SU-DHL-6 (cell line): ENCODE data around the gene ANKS1B.

Source experiments
- H2AFZ ChIP-seq: fragments of 200-600 bp; sonication (generic); 2 replicates; pipeline ENCODE4 v1.6.1; 2014; ENCODE audit warnings: low read depth, mild to moderate bottlenecking, moderate library complexity, mixed read lengths, antibody characterized with exemption, low read length; ENCODE audit not compliant: severe bottlenecking
- H3F3A ChIP-seq: fragments of 200-600 bp; shearing (Covaris generic); 2 replicates; pipeline ENCODE4 v1.6.0; 2016; ENCODE audit warnings: antibody characterized with exemption, mild to moderate bottlenecking; ENCODE audit not compliant: insufficient read depth
- H3K27ac ChIP-seq: fragments of 200-600 bp; sonication (generic); 2 replicates; pipeline ENCODE4 v1.5.1; 2016; ENCODE audit warnings: low read depth, mild to moderate bottlenecking, low read length, moderate library complexity, mixed read lengths
- H3K27me3 ChIP-seq: fragments of 200-600 bp; sonication (generic), shearing (Covaris generic); 2 replicates; pipeline ENCODE4 v1.6.0; 2014; ENCODE audit warnings: mild to moderate bottlenecking, low read length
- H3K36me3 ChIP-seq: fragments of 200-600 bp; sonication (generic); 2 replicates; pipeline ENCODE4 v1.6.1; 2014; ENCODE audit warnings: mild to moderate bottlenecking, low read length, mixed read lengths
- H3K4me2 ChIP-seq: fragments of 300-600, 200-600 bp; shearing (Covaris generic), sonication (generic); 2 replicates; pipeline ENCODE4 v1.6.0; 2014; ENCODE audit warnings: low read length, low read depth, mild to moderate bottlenecking; ENCODE audit not compliant: poor library complexity, severe bottlenecking
- H3K4me3 ChIP-seq: fragments of 200-600 bp; sonication (generic); 2 replicates; pipeline ENCODE4 v1.5.1; 2014; ENCODE audit warnings: antibody characterized with exemption, low read length, mild to moderate bottlenecking, mixed read lengths; ENCODE audit not compliant: insufficient read depth, poor library complexity, severe bottlenecking
- H3K79me2 ChIP-seq: fragments of 200-600 bp; sonication (generic); 2 replicates; pipeline ENCODE4 v1.6.1; 2014; ENCODE audit warnings: mild to moderate bottlenecking, low read length, moderate library complexity; ENCODE audit not compliant: insufficient read depth
- H3K9ac ChIP-seq: fragments of 200-600 bp; sonication (generic); 2 replicates; pipeline ENCODE4 v1.7.0; 2014; ENCODE audit warnings: mild to moderate bottlenecking, low read length
- H3K9me2 ChIP-seq: fragments of 200-600 bp; sonication (generic); replicated peaks from 2 replicates; pipeline ENCODE4 v1.6.1; 2014; ENCODE audit warnings: low read length; ENCODE audit not compliant: insufficient read depth
- H3K9me3 ChIP-seq: fragments of 200-600 bp; sonication (generic); 2 replicates; pipeline ENCODE4 v1.6.1; 2014; ENCODE audit warnings: low read length, mixed read lengths; ENCODE audit not compliant: insufficient read depth
- H4K20me1 ChIP-seq: fragments of 200-600 bp; sonication (generic); 2 replicates; pipeline ENCODE4 v1.6.1; 2014; ENCODE audit warnings: low read depth, mild to moderate bottlenecking, antibody characterized with exemption, low read length, moderate library complexity, mixed read lengths
- EZH2phosphoT487 ChIP-seq: fragments of 200-600 bp; sonication (generic), shearing (Covaris generic); conservative IDR thresholded peaks from 2 replicates; pipeline ENCODE4 v1.6.1; 2018; ENCODE audit warnings: mild to moderate bottlenecking, antibody characterized with exemption, low read length, moderate library complexity, mixed read lengths
- TF ChIP-seq, protein P1 (sequence below): fragments of 200-600 bp; sonication (generic); IDR thresholded peaks from one replicate; pipeline ENCODE4 v1.5.1; 2017; ENCODE audit warnings: antibody characterized with exemption, mild to moderate bottlenecking, low read length, moderate library complexity; ENCODE audit not compliant: insufficient read depth, poor library complexity, severe bottlenecking

ANKS1B gene

GRCh38 chr12:99020871-99021270 lies 963.9 kb downstream of the ANKS1B start:
- Histone ChIP-seq H3K4me2 (no peak overlapping the region), H3K27ac (no peak overlapping the region), H2AFZ (no peak overlapping the region), H3K4me3 (no peak overlapping the region), H3K9ac (no peak overlapping the region), H3F3A (no peaks in the 10 kb centered on the region), H3K9me2 (no peaks in the 10 kb centered on the region), H4K20me1 (no peaks in the 10 kb centered on the region), H3K36me3 (no peaks in the 10 kb centered on the region), H3K27me3 (no peaks in the 10 kb centered on the region), H3K9me3 (no peaks in the 10 kb centered on the region), H3K79me2 (no peaks in the 10 kb centered on the region)
- TF ChIP-seq, protein P1, sequence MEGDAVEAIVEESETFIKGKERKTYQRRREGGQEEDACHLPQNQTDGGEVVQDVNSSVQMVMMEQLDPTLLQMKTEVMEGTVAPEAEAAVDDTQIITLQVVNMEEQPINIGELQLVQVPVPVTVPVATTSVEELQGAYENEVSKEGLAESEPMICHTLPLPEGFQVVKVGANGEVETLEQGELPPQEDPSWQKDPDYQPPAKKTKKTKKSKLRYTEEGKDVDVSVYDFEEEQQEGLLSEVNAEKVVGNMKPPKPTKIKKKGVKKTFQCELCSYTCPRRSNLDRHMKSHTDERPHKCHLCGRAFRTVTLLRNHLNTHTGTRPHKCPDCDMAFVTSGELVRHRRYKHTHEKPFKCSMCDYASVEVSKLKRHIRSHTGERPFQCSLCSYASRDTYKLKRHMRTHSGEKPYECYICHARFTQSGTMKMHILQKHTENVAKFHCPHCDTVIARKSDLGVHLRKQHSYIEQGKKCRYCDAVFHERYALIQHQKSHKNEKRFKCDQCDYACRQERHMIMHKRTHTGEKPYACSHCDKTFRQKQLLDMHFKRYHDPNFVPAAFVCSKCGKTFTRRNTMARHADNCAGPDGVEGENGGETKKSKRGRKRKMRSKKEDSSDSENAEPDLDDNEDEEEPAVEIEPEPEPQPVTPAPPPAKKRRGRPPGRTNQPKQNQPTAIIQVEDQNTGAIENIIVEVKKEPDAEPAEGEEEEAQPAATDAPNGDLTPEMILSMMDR = no peak
- TF ChIP-seq EZH2phosphoT487 = no peak

- H3K79me2 ChIP-seq = no peaks in the 10 kb centered on the region
Observed at GRCh38 chr12:99019798-99020197, 964.9 kb downstream of the ANKS1B start.

DNA sequence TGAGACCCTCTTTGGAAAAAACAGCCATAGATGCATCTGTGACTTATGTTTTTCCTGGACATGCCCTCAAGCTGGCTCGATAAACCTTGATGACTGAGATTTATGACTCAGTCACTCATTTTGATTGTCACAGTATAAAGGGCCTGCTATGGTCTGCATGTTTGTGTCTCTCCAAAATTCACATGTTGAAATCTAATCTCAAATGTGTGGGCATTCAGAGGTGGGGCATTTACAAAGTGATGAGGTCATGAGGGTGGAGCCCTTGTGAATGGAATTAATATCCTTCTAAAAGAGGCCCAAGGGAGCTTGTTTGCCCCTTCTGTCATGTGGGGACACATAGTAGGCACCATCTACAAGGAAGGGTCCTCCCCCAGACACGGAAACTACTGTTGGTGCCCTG lies 966.8 kb downstream of the ANKS1B start:
- no peak overlapping the region for H3K27ac ChIP-seq
- no peak overlapping the region for H3K9ac ChIP-seq
- no peaks in the 10 kb centered on the region for H4K20me1 ChIP-seq
- H3K4me2 ChIP-seq = no peak overlapping the region
- no peaks in the 10 kb centered on the region for H3K36me3 ChIP-seq
- TF ChIP-seq, protein P1 = no peak
- no peak for TF ChIP-seq EZH2phosphoT487
- H3K9me2 ChIP-seq = no peaks in the 10 kb centered on the region
- H3K27me3 ChIP-seq = no peaks in the 10 kb centered on the region
- H3K4me3 ChIP-seq = no peak overlapping the region
- no peak overlapping the region for H2AFZ ChIP-seq
- no peaks in the 10 kb centered on the region for H3K79me2 ChIP-seq
- no peaks in the 10 kb centered on the region for H3F3A ChIP-seq
- no peaks in the 10 kb centered on the region for H3K9me3 ChIP-seq

More at GRCh38 chr12:99019798-99020197, 964.9 kb downstream of the ANKS1B start:
- Histone ChIP-seq H2AFZ (no peak overlapping the region), H3K9me2 (no peaks in the 10 kb centered on the region), H3K27ac (no peak overlapping the region), H3K4me3 (no peak overlapping the region), H3K9ac (no peak overlapping the region), H3K27me3 (no peaks in the 10 kb centered on the region), H3K9me3 (no peaks in the 10 kb centered on the region), H4K20me1 (no peaks in the 10 kb centered on the region), H3K36me3 (no peaks in the 10 kb centered on the region), H3F3A (no peaks in the 10 kb centered on the region), H3K4me2 (no peak overlapping the region)
- TF ChIP-seq, protein P1 = no peak
- no peak for TF ChIP-seq EZH2phosphoT487
